Neural progenitor cell (in vitro differentiated cells): ENCODE results near the gene AKAP6. TPM values are rescaled to one million over a fixed set of nuclear protein-coding genes. Genes with fewer than 3 reads are reported as not detected.

Source experiments
- DNase-seq: peaks from one replicate; pipeline ENCODE4 v3.0.0-alpha.2; 2016; ENCODE audit warnings: low spot score
- H2AFZ ChIP-seq: fragments of 200-600 bp; sonication (generic); replicated peaks from 2 replicates; pipeline ENCODE4 v1.6.1; 2016; ENCODE audit warnings: antibody characterized with exemption
- H3F3A ChIP-seq: fragments of 200-600 bp; sonication (generic); 2 replicates; pipeline ENCODE4 v1.6.1; 2016; ENCODE audit warnings: antibody characterized with exemption, low read depth
- H3K27ac ChIP-seq: fragments of 200-600 bp; sonication (generic); 2 replicates; pipeline ENCODE4 v1.5.1; 2016; ENCODE audit warnings: mild to moderate bottlenecking
- H3K27me3 ChIP-seq: fragments of 200-600 bp; sonication (generic); 2 replicates; pipeline ENCODE4 v1.6.1; 2016; ENCODE audit warnings: mild to moderate bottlenecking, moderate library complexity
- H3K36me3 ChIP-seq: fragments of 200-600 bp; sonication (generic); 2 replicates; pipeline ENCODE4 v1.5.1; 2016
- H3K4me1 ChIP-seq: fragments of 200-600 bp; sonication (generic); 2 replicates; pipeline ENCODE4 v1.6.1; 2016; ENCODE audit warnings: mixed run types
- H3K4me2 ChIP-seq: fragments of 200-600 bp; sonication (generic); 2 replicates; pipeline ENCODE4 v1.6.1; 2016
- H3K4me3 ChIP-seq: fragments of 200-600 bp; sonication (generic); 2 replicates; pipeline ENCODE4 v1.5.1; 2016
- H3K79me2 ChIP-seq: fragments of 200-600 bp; sonication (generic); 2 replicates; pipeline ENCODE4 v1.6.1; 2016; ENCODE audit warnings: low read depth
- H3K9ac ChIP-seq: fragments of 200-600 bp; sonication (generic); 2 replicates; pipeline ENCODE4 v1.6.1; 2016
- H3K9me3 ChIP-seq: fragments of 200-600 bp; sonication (generic); 2 replicates; pipeline ENCODE4 v1.5.1; 2016; ENCODE audit warnings: low read depth
- H4K20me1 ChIP-seq: fragments of 200-600 bp; sonication (generic); 2 replicates; pipeline ENCODE4 v1.6.1; 2016; ENCODE audit warnings: low read depth
- H3K27ac Mint-ChIP-seq: 3 replicates; pipeline ENCODE4 v1.8.0; 2021; ENCODE audit warnings: mixed read lengths
- H3K27me3 Mint-ChIP-seq: 2 replicates; pipeline ENCODE4 v1.8.0; 2022; ENCODE audit warnings: low read depth, mild to moderate bottlenecking, inconsistent platforms, moderate library complexity, mixed read lengths; ENCODE audit not compliant: insufficient read depth
- H3K36me3 Mint-ChIP-seq: 3 replicates; pipeline ENCODE4 v1.8.0; 2021; ENCODE audit warnings: mixed read lengths
- H3K4me1 Mint-ChIP-seq: 3 replicates; pipeline ENCODE4 v1.8.0; 2021; ENCODE audit warnings: mixed read lengths
- H3K4me3 Mint-ChIP-seq: 3 replicates; pipeline ENCODE4 v1.8.0; 2021; ENCODE audit warnings: mild to moderate bottlenecking, moderate library complexity, mixed read lengths
- H3K9me3 Mint-ChIP-seq: 3 replicates; pipeline ENCODE4 v1.8.0; 2020; ENCODE audit warnings: mixed read lengths
- CTCF ChIP-seq: fragments of 200-600 bp; sonication (generic); IDR thresholded peaks from 2 replicates; pipeline ENCODE4 v1.5.1; 2017; ENCODE audit warnings: antibody characterized with exemption, mild to moderate bottlenecking
- EZH2 ChIP-seq: fragments of 200-600 bp; sonication (generic); IDR thresholded peaks from 2 replicates; pipeline ENCODE4 v1.6.1; 2017; ENCODE audit warnings: antibody characterized with exemption, mild to moderate bottlenecking, moderate library complexity
- EZH2phosphoT487 ChIP-seq: fragments of 200-600 bp; sonication (generic); IDR thresholded peaks from 2 replicates; pipeline ENCODE4 v1.6.1; 2017; ENCODE audit warnings: antibody characterized with exemption
- total RNA-seq: library from RNA; depleted of rRNA; stranded (reverse); fragments of >200 nt; gene quantifications from 2 replicates; pipeline ENCODE4 v1.2.3, GENCODE V29; 2015; ENCODE audit warnings: low replicate concordance

The AKAP6 gene
- total RNA-seq, 1 donor from 2014 or later: 3.7 TPM

GRCh38 chr14:32841698-32842097 lies 512.6 kb downstream of the AKAP6 start:
- Mint-ChIP-seq H3K36me3 (no peaks in the 10 kb centered on the region), H3K27me3 (peaks cover 3% of the 10 kb centered on the region), H3K27ac (no peak overlapping the region), H3K9me3 (no peaks in the 10 kb centered on the region), H3K4me1 (no peaks in the 10 kb centered on the region), H3K4me3 (no peak overlapping the region)
- Histone ChIP-seq H3K27me3 (no peaks in the 10 kb centered on the region), H3K9ac (no peak overlapping the region), H4K20me1 (no peaks in the 10 kb centered on the region), H3F3A (no peaks in the 10 kb centered on the region), H3K4me1 (no peaks in the 10 kb centered on the region), H3K4me2 (no peak overlapping the region), H3K27ac (no peak overlapping the region), H2AFZ (no peak overlapping the region), H3K4me3 (no peak overlapping the region), H3K79me2 (no peaks in the 10 kb centered on the region), H3K36me3 (no peaks in the 10 kb centered on the region), H3K9me3 (no peaks in the 10 kb centered on the region)
- DNase-seq: no peak
- TF ChIP-seq EZH2 (no peak), EZH2phosphoT487 (no peak), CTCF (no peak)

GRCh38 chr14:32846821-32847365 lies 517.8 kb downstream of the AKAP6 start:
- no peaks in the 10 kb centered on the region for H3K79me2 ChIP-seq
- Mint-ChIP-seq H3K4me3 (no peak overlapping the region), H3K4me1 (no peaks in the 10 kb centered on the region), H3K27ac (no peak overlapping the region), H3K36me3 (no peaks in the 10 kb centered on the region), H3K27me3 (peaks cover 3% of the 10 kb centered on the region), H3K9me3 (peaks cover 5% of the 10 kb centered on the region)
- no peaks in the 10 kb centered on the region for H3F3A ChIP-seq
- H3K27me3 ChIP-seq: no peaks in the 10 kb centered on the region
- no peaks in the 10 kb centered on the region for H4K20me1 ChIP-seq
- no peak overlapping the region for H3K4me3 ChIP-seq
- no peak for DNase-seq
- H2AFZ ChIP-seq: no peak overlapping the region
- no peak overlapping the region for H3K9ac ChIP-seq
- H3K36me3 ChIP-seq: no peaks in the 10 kb centered on the region
- H3K4me1 ChIP-seq: no peaks in the 10 kb centered on the region
- no peak overlapping the region for H3K4me2 ChIP-seq
- TF ChIP-seq EZH2phosphoT487 (no peak), CTCF (no peak), EZH2 (no peak)
- H3K9me3 ChIP-seq: no peaks in the 10 kb centered on the region
- H3K27ac ChIP-seq: no peak overlapping the region

GRCh38 chr14:32847867-32848266 lies 518.8 kb downstream of the AKAP6 start:
- no peaks in the 10 kb centered on the region for H3K9me3 ChIP-seq
- TF ChIP-seq EZH2: no peak
- TF ChIP-seq CTCF: no peak
- TF ChIP-seq EZH2phosphoT487: no peak
- no peak overlapping the region for H3K9ac ChIP-seq
- no peaks in the 10 kb centered on the region for H3K79me2 ChIP-seq
- no peaks in the 10 kb centered on the region for H3K36me3 ChIP-seq
- H3K4me3 ChIP-seq: no peak overlapping the region
- no peaks in the 10 kb centered on the region for H4K20me1 ChIP-seq
- Mint-ChIP-seq H3K27ac (no peak overlapping the region), H3K27me3 (peaks cover 4% of the 10 kb centered on the region), H3K9me3 (peaks cover 7% of the 10 kb centered on the region), H3K36me3 (no peaks in the 10 kb centered on the region), H3K4me1 (no peaks in the 10 kb centered on the region), H3K4me3 (no peak overlapping the region)
- H3K27me3 ChIP-seq: no peaks in the 10 kb centered on the region
- no peak overlapping the region for H3K4me2 ChIP-seq
- H3K27ac ChIP-seq: no peak overlapping the region
- no peak for DNase-seq
- no peak overlapping the region for H2AFZ ChIP-seq
- no peaks in the 10 kb centered on the region for H3K4me1 ChIP-seq
- no peaks in the 10 kb centered on the region for H3F3A ChIP-seq
